ENCODE results near the gene RASSF8. TPM values are rescaled to one million over a fixed set of nuclear protein-coding genes. Genes with fewer than 3 reads are reported as not detected.

Gene RASSF8
- total RNA-seq, 3 donors from 2014 or later: 42.6 to 52.1 (median 47.5) TPM

GRCh38 chr12:26014085-26014484 lies 55.6 kb downstream of the RASSF8 start:
- intact Hi-C loops (cut with DNase I; ENCODE audit: low total_unique reads): no loop called here
- Histone ChIP-seq H3K27me3 (no peaks in the 10 kb centered on the region), H3K36me3 (no peaks in the 10 kb centered on the region), H3K27ac (no peak overlapping the region), H3K4me3 (no peak overlapping the region), H3K9me3 (no peaks in the 10 kb centered on the region), H3K4me1 (peaks cover 0 to 8% of the 10 kb centered on the region in 2 donors)
- TF ChIP-seq, protein P1, sequence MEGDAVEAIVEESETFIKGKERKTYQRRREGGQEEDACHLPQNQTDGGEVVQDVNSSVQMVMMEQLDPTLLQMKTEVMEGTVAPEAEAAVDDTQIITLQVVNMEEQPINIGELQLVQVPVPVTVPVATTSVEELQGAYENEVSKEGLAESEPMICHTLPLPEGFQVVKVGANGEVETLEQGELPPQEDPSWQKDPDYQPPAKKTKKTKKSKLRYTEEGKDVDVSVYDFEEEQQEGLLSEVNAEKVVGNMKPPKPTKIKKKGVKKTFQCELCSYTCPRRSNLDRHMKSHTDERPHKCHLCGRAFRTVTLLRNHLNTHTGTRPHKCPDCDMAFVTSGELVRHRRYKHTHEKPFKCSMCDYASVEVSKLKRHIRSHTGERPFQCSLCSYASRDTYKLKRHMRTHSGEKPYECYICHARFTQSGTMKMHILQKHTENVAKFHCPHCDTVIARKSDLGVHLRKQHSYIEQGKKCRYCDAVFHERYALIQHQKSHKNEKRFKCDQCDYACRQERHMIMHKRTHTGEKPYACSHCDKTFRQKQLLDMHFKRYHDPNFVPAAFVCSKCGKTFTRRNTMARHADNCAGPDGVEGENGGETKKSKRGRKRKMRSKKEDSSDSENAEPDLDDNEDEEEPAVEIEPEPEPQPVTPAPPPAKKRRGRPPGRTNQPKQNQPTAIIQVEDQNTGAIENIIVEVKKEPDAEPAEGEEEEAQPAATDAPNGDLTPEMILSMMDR (IDR thresholded peaks at IDR 0.05): no peak
- TF ChIP-seq POLR2AphosphoS5 (IDR thresholded peaks at IDR 0.05) (no peak), POLR2A (IDR thresholded peaks at IDR 0.05) (no peak)
- DNase-seq (ENCODE audit: low spot score in 2 of 2): no peak

GRCh38 chr12:26016516-26016915 lies 58.0 kb downstream of the RASSF8 start:
- Histone ChIP-seq H3K4me1 (no peaks in the 10 kb centered on the region), H3K9me3 (no peaks in the 10 kb centered on the region), H3K36me3 (no peaks in the 10 kb centered on the region), H3K27ac (no peak overlapping the region), H3K4me3 (no peak overlapping the region), H3K27me3 (no peaks in the 10 kb centered on the region)
- no peak for DNase-seq (ENCODE audit: low spot score in 2 of 2)
- intact Hi-C loops (cut with DNase I; ENCODE audit: low total_unique reads): no loop called here
- TF ChIP-seq, protein P1 (IDR thresholded peaks at IDR 0.05): no peak
- no peak for TF ChIP-seq POLR2A (IDR thresholded peaks at IDR 0.05)
- TF ChIP-seq POLR2AphosphoS5 (IDR thresholded peaks at IDR 0.05): no peak

DNA sequence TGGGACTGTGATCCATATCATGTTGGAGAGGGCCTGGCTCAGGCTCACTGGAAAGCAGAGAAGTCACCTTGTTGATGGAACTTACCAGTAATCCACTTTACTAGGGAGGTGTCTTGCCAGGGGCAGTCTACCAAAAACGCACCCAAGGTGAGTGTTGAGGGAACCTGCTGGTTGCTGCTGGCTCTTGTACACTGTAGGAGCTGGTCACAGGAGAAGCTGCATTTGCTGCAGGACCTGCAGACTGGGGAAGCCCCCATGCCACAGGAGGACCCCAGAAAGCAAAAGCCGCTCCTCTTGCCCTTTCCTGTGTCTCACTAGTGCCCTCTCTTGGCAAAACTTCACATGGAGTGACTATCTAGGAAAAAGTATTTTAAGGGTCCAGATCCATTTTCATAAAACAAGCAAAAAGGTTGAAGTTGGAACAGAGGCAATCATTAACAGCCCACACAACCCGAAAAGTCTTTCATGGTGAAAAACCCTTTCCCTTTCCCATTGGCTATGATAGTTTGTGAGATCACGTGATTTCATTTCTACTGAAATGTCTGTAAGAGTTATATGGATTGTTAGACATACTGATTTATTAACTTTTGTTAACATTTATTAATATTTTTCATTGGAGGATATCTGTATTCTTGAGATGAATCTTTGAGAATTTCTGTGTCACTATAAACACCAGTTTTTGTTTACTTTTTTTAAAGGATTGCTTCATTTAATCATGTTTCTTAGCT lies 59.2 kb downstream of the RASSF8 start:
- intact Hi-C loops (cut with DNase I; ENCODE audit: low total_unique reads): no loop called here
- no peaks in the 10 kb centered on the region for H3K27me3 ChIP-seq
- no peak overlapping the region for H3K4me3 ChIP-seq
- no peak overlapping the region for H3K27ac ChIP-seq
- H3K4me1 ChIP-seq: no peaks in the 10 kb centered on the region
- no peaks in the 10 kb centered on the region for H3K36me3 ChIP-seq
- TF ChIP-seq, protein P1 (IDR thresholded peaks at IDR 0.05): peak in 2 of 3 donors; percentile 26 to 39
- TF ChIP-seq POLR2AphosphoS5 (IDR thresholded peaks at IDR 0.05): no peak
- no peaks in the 10 kb centered on the region for H3K9me3 ChIP-seq
- DNase-seq (ENCODE audit: low spot score in 2 of 2): no peak

DNA sequence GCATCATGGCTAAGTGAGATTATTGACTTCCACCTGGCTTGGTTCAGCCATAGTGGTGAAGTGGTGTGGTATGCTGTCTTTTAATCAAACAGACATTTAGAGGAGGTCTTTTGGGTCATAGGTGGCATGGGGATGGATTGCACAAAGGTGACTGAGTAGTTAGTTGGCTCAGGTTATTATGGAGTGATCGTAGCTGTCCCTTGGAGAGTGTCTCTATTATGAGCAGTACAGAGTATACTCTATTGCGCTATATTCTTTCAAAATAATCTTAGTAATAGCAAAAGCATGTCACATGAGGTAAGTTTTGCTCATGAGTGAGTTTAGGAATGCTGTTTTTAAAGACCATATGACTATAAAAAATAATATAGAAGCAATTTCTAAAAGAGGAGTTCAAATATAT lies 60.4 kb downstream of the RASSF8 start:
- no peaks in the 10 kb centered on the region for H3K9me3 ChIP-seq
- H3K27me3 ChIP-seq: no peaks in the 10 kb centered on the region
- H3K4me3 ChIP-seq: no peak overlapping the region
- no peak overlapping the region for H3K27ac ChIP-seq
- TF ChIP-seq, protein P1 (IDR thresholded peaks at IDR 0.05): no peak
- TF ChIP-seq POLR2A (IDR thresholded peaks at IDR 0.05): no peak
- TF ChIP-seq POLR2AphosphoS5 (IDR thresholded peaks at IDR 0.05): no peak
- intact Hi-C loops (cut with DNase I; ENCODE audit: low total_unique reads): no loop called here
- no peaks in the 10 kb centered on the region for H3K36me3 ChIP-seq
- H3K4me1 ChIP-seq: no peaks in the 10 kb centered on the region
- no peak for DNase-seq (ENCODE audit: low spot score in 2 of 2)

GRCh38 chr12:26021534-26021933 lies 63.1 kb downstream of the RASSF8 start:
- Histone ChIP-seq H3K27ac (no peak overlapping the region), H3K27me3 (no peaks in the 10 kb centered on the region), H3K36me3 (no peaks in the 10 kb centered on the region), H3K9me3 (no peaks in the 10 kb centered on the region), H3K4me1 (no peaks in the 10 kb centered on the region), H3K4me3 (no peak overlapping the region)
- intact Hi-C loops (cut with DNase I; ENCODE audit: low total_unique reads): no loop called here
- no peak for DNase-seq (ENCODE audit: low spot score in 2 of 2)
- TF ChIP-seq POLR2A (IDR thresholded peaks at IDR 0.05) (no peak), POLR2AphosphoS5 (IDR thresholded peaks at IDR 0.05) (no peak)
- TF ChIP-seq, protein P1 (IDR thresholded peaks at IDR 0.05): no peak
